ENCODE data around the gene SMG6. TPM values are rescaled to one million over a fixed set of nuclear protein-coding genes. Genes with fewer than 3 reads are reported as not detected.

The SMG6 gene
- total and polyA plus RNA-seq, 2 of the 8 experiments (the other 6 are each of a cell fraction or from before 2014, with no cell fraction given) = 18.5 to 25.2 TPM

DNA sequence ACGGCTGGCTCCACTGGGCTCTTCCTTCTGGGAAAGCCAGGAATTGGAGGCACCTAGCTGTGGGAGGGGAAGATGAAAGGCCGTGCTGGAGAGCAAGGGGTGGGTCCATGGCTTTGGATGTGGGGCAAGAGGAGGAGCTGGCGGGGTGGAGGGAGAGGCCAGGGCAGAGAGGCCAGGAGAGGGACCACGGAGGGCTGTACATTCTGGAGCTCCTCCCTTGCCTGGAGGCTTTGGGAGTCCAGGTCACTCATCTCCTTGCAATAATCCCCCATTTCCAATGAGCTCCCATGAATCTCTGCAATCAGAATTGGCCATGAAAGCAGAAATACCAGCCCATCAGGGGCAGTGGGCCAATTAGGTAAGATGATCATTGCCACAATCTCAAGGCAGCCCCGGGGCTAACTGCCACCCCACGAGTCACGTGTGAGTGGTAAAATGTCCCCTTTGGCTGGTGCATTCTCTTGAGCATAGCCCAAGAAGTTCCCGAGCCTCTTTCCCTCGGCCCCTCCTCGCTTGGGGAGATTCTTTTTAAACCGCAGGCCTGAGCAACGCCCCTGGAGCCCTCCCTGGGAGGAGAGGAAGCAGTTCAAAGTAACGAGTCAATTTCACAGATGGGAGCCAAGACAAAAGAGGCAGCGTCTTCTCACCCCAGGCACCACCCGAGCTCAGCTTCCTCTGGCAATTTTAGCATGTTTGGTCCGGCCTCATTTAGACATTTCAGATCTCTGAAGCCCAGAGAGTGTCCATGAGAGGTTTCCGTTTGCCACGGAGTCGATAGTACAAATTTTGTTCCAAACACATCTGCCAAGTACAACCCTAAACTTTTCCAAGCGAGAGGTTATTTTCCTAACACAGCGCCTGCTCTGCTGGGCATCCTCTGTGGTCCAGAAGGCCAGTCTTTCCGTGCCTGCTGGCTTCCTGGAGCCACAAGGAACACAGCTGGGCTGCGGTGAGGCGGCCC lies 291.9 kb downstream of the SMG6 start (continued):
- TF ChIP-seq CREB1 (IDR thresholded peaks at IDR 0.05) (no peak), SIX5 (IDR thresholded peaks at IDR 0.05; ENCODE audit: low read depth, low read length) (no peak), FOSL1 (IDR thresholded peaks at IDR 0.05; ENCODE audit: insufficient read depth, low read depth, low read length) (no peak), RXRA (IDR thresholded peaks at IDR 0.05; ENCODE audit: insufficient read depth, low read depth, low read length) (no peak), CHD1 (IDR thresholded peaks at IDR 0.05; ENCODE audit: low read depth, low read length) (no peak), CHD2 (IDR thresholded peaks at IDR 0.05; ENCODE audit: low read length) (no peak), E2F6 (IDR thresholded peaks at IDR 0.05) (no peak)

MicroRNAs encoded within 50 kb of the gene (microRNA counts, 767-probe panel; counts per million panel counts)
- 879 counts per million, percentile 95 among the panel's probes with 10 or more counts for microRNA hsa-miR-132-3p
- 879 counts per million, percentile 95 among the panel's probes with 10 or more counts for microRNA hsa-miR-212-3p

Small RNA genes lying within 50 kb of the gene (microRNA-seq; reads per million reads assigned to microRNA genes)
- gene MIR132 (ENCODE audit: borderline microRNAs expressed in 2 of 2, borderline number of aligned reads in 2 of 2, borderline replicate concordance in 1 of 2) (9.5 to 10.1 reads per million in 2 experiments), gene MIR212 (ENCODE audit: borderline microRNAs expressed in 2 of 2, borderline number of aligned reads in 2 of 2, borderline replicate concordance in 1 of 2) (0 to 0.46 reads per million in 2 experiments)

Small RNA genes lying within 50 kb of the gene (small RNA-seq; reads per million reads assigned to genes)
- gene AC090617.6 (ENCODE audit: insufficient read depth) (not detected), gene AC090617.7 (ENCODE audit: insufficient read depth) (not detected), gene AC090617.8 (ENCODE audit: insufficient read depth) (not detected), gene AC090617.9 (ENCODE audit: insufficient read depth) (not detected), gene MIR132 (ENCODE audit: insufficient read depth) (12.3 reads per million, percentile 86 among the genes with 10 or more reads in this experiment), gene MIR212 (ENCODE audit: insufficient read depth) (5.5 reads per million, percentile 65 among the genes with 10 or more reads in this experiment), gene OVCA2 (ENCODE audit: insufficient read depth) (not detected), gene RN7SL624P (ENCODE audit: insufficient read depth) (not detected), gene SNORD91A (ENCODE audit: insufficient read depth) (219 reads per million, percentile 98 among the genes with 10 or more reads in this experiment), gene SNORD91B (ENCODE audit: insufficient read depth) (137 reads per million, percentile 98 among the genes with 10 or more reads in this experiment)

Other genes starting within 250 kb of the SMG6 start
- 0.09 and 0.19 TPM in 2 replicates for gene HIC1, start 248.7 kb downstream of the SMG6 start, total RNA-seq (2021; fragmentation: NEBNext Ultra II Directional; extraction: Animal tissue kit (Norgen Biotek cat#: 25700))
- 0.06 and 0.11 TPM in 2 replicates for gene HIC1, start 248.7 kb downstream of the SMG6 start, polyA plus RNA-seq (2011; rRNA removed)
- 4.5 and 5.1 TPM in 2 replicates for gene SRR, start 165 bp upstream of the SMG6 start, total RNA-seq (2021; fragmentation: NEBNext Ultra II Directional; extraction: Animal tissue kit (Norgen Biotek cat#: 25700))
- 2.7 and 3.6 TPM in 2 replicates for gene SRR, start 165 bp upstream of the SMG6 start, polyA plus RNA-seq (2011; rRNA removed)
- 69.7 and 77.0 TPM in 2 replicates for gene TSR1, start 32.7 kb upstream of the SMG6 start, total RNA-seq (2021; fragmentation: NEBNext Ultra II Directional; extraction: Animal tissue kit (Norgen Biotek cat#: 25700))
- gene TSR1, start 32.7 kb upstream of the SMG6 start, polyA plus RNA-seq (2011; rRNA removed) = 14.5 and 17.1 TPM in 2 replicates
- gene SGSM2, start 33.7 kb upstream of the SMG6 start, total RNA-seq (2021; fragmentation: NEBNext Ultra II Directional; extraction: Animal tissue kit (Norgen Biotek cat#: 25700)) = 38.7 and 44.5 TPM in 2 replicates
- 77.7 and 93.1 TPM in 2 replicates for gene SGSM2, start 33.7 kb upstream of the SMG6 start, polyA plus RNA-seq (2011; rRNA removed)
- gene MNT, start 97.3 kb upstream of the SMG6 start, total RNA-seq (2021; fragmentation: NEBNext Ultra II Directional; extraction: Animal tissue kit (Norgen Biotek cat#: 25700)) = 16.3 and 17.3 TPM in 2 replicates
- 5.0 and 9.0 TPM in 2 replicates for gene MNT, start 97.3 kb upstream of the SMG6 start, polyA plus RNA-seq (2011; rRNA removed)
- gene METTL16, start 208.1 kb upstream of the SMG6 start, total RNA-seq (2021; fragmentation: NEBNext Ultra II Directional; extraction: Animal tissue kit (Norgen Biotek cat#: 25700)) = 58.1 and 59.4 TPM in 2 replicates
- gene METTL16, start 208.1 kb upstream of the SMG6 start, polyA plus RNA-seq (2011; rRNA removed) = 22.1 and 22.8 TPM in 2 replicates